ENCODE results near the gene STK16. TPM values are rescaled to one million over a fixed set of nuclear protein-coding genes. Genes with fewer than 3 reads are reported as not detected.

STK16 gene
- total RNA-seq, 1 experiment from 2014 or later = 21.6 TPM

DNA sequence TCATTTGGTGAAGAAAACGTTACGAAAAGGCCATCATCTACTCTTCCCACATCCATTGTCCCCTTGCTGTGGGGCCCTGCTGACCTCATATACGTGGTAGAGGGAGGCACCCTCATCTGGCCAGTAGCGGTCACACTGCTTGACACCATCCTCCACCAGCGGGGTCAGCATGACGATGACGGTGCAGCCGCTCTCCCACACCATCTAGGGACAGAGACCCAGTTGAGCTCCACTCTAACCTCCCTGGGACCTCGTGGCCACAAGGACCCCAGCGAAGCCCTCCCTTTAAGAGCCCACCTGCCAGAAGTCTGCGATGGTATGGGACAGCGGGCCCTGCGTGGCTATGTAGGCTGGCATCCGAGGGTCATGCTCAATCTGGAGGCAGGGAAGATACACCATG lies 50.9 kb downstream of the STK16 start:
- no peak overlapping the region for H3T11ph ChIP-seq (ENCODE audit: low read length)
- H3K27ac ChIP-seq (ENCODE audit: insufficient read length, low read depth, low read length) = no peak overlapping the region
- peaks cover 0 to 4% (median 2%) of the 10 kb centered on the region in 3 experiments; a peak in 2 of 7 replicates for H3K36me3 Mint-ChIP-seq (ENCODE audit: insufficient read depth in 1 of 3, low read depth in 3 of 3)
- no peak overlapping the region for H4K91ac ChIP-seq (ENCODE audit: insufficient read length, low read depth, low read length)
- H3K9me3 ChIP-seq (ENCODE audit: control insufficient read depth, low read depth, low read length) = no peaks in the 10 kb centered on the region
- no peaks in the 10 kb centered on the region; the same call in 1 of the 2 replicates for H3K27me3 ChIP-seq (ENCODE audit: insufficient read depth, low read length)
- no peak overlapping the region; a peak in 1 of 5 replicates for H3K4me3 Mint-ChIP-seq
- H3K23me2 ChIP-seq (ENCODE audit: insufficient read length, low read depth, low read length, poor library complexity, severe bottlenecking) = peaks cover 6% of the 10 kb centered on the region
- no peak overlapping the region for H4K8ac ChIP-seq (replicated peaks; ENCODE audit: insufficient read length, low read depth, low read length)
- H2BK120ac ChIP-seq (ENCODE audit: low read depth, low read length, poor library complexity, severe bottlenecking) = no peak overlapping the region
- H3K23ac ChIP-seq (ENCODE audit: insufficient read length, low read depth, low read length) = no peak overlapping the region
- H2BK20ac ChIP-seq (ENCODE audit: low read depth, low read length, poor library complexity, severe bottlenecking) = no peak overlapping the region
- H2AK5ac ChIP-seq (ENCODE audit: insufficient read length, low read length) = no peak overlapping the region
- H3K4me1 ChIP-seq (ENCODE audit: insufficient read depth, low read length) = no peaks in the 10 kb centered on the region
- DNase-seq = no peak
- H3K9ac ChIP-seq (ENCODE audit: extremely low read depth, insufficient read length, low read length) = no peak overlapping the region
- no peak overlapping the region for H2BK12ac ChIP-seq (ENCODE audit: insufficient read length, low read depth, low read length)
- H3K27ac Mint-ChIP-seq = no peak overlapping the region
- no CpG with 5 or more reads among the region's 14 CpGs for WGBS (ENCODE audit: extremely low coverage, insufficient read length, low lambda C conversion rate)
- H2BK5ac ChIP-seq (ENCODE audit: insufficient read length, low read length) = no peak overlapping the region
- H3K14ac ChIP-seq (ENCODE audit: insufficient read depth, low read length) = no peak overlapping the region
- peaks cover 2 to 7% of the 10 kb centered on the region in 2 experiments; a peak in 3 of 5 replicates for H3K9me3 Mint-ChIP-seq
- peaks cover 19 to 29% of the 10 kb centered on the region in 2 experiments for H3K4me1 Mint-ChIP-seq
- peaks cover 70% of the 10 kb centered on the region for H3K27me3 Mint-ChIP-seq (ENCODE audit: low read depth)
- H3K79me2 ChIP-seq (ENCODE audit: insufficient read depth, low read length) = no peaks in the 10 kb centered on the region
- H3K4me2 ChIP-seq (ENCODE audit: insufficient read depth, insufficient read length, low read length) = no peak overlapping the region
- no peaks in the 10 kb centered on the region for H3K79me1 ChIP-seq (ENCODE audit: insufficient read depth, low read depth, low read length, poor library complexity, severe bottlenecking)
- H2AFZ ChIP-seq (ENCODE audit: low read length) = no peak overlapping the region
- H2BK15ac ChIP-seq (ENCODE audit: low read depth, low read length) = no peak overlapping the region
- H4K20me1 ChIP-seq (ENCODE audit: control insufficient read depth, insufficient read depth, insufficient read length) = no peaks in the 10 kb centered on the region
- H4K5ac ChIP-seq (ENCODE audit: insufficient read length, low read depth, low read length) = no peak overlapping the region
- H3K56ac ChIP-seq (ENCODE audit: insufficient read length, low read depth, low read length) = no peak overlapping the region
- no peak overlapping the region for H3K18ac ChIP-seq (ENCODE audit: insufficient read length, low read depth, low read length)
- no peak overlapping the region for H3K4ac ChIP-seq (ENCODE audit: low read depth, low read length)
- TF ChIP-seq, protein P1, sequence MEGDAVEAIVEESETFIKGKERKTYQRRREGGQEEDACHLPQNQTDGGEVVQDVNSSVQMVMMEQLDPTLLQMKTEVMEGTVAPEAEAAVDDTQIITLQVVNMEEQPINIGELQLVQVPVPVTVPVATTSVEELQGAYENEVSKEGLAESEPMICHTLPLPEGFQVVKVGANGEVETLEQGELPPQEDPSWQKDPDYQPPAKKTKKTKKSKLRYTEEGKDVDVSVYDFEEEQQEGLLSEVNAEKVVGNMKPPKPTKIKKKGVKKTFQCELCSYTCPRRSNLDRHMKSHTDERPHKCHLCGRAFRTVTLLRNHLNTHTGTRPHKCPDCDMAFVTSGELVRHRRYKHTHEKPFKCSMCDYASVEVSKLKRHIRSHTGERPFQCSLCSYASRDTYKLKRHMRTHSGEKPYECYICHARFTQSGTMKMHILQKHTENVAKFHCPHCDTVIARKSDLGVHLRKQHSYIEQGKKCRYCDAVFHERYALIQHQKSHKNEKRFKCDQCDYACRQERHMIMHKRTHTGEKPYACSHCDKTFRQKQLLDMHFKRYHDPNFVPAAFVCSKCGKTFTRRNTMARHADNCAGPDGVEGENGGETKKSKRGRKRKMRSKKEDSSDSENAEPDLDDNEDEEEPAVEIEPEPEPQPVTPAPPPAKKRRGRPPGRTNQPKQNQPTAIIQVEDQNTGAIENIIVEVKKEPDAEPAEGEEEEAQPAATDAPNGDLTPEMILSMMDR (conservative IDR thresholded peaks at IDR 0.05) = no peak
